Measurements from ENCODE around the gene SNRPA. TPM values are rescaled to one million over a fixed set of nuclear protein-coding genes. Genes with fewer than 3 reads are reported as not detected.
"Not testable (repeated sequence)": the region's sequence is repeated elsewhere in the genome, so short reads cannot be mapped to it uniquely, and the experiment has no call there.

The SNRPA gene
- total RNA-seq, 1 donor: 34.1 TPM

DNA sequence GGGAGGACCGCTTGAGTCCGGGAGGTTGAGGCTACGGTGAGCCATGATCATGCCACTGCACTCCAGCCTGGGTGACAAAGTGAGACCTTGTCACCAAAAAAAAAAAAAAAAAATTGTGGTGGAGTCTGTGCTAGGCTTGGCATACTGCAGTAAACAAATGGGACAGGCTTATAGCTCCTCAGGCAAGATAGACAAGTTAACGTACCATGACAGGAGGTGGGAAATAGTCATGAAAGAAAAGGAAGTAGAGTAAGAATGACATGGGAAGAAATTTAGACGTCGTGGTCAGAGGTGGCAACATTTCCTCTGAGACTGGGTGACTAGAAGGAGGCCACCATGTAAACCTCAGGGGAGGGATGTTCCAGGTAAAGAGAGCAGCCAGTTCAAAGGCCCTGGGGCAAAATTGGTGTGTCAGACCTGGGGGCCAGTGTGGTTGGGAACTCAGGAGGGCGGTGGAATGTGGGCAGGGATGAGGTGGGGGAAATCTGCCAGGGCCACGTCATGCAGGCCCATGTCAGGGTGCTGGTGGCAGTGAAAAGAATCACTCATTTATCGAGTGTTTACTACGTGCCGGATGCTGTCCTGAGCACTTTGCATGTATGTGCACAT is 5.6 kb downstream of the SNRPA start:
- DNase-seq (ENCODE audit: low read depth): no peak
- TF ChIP-seq, protein P1, sequence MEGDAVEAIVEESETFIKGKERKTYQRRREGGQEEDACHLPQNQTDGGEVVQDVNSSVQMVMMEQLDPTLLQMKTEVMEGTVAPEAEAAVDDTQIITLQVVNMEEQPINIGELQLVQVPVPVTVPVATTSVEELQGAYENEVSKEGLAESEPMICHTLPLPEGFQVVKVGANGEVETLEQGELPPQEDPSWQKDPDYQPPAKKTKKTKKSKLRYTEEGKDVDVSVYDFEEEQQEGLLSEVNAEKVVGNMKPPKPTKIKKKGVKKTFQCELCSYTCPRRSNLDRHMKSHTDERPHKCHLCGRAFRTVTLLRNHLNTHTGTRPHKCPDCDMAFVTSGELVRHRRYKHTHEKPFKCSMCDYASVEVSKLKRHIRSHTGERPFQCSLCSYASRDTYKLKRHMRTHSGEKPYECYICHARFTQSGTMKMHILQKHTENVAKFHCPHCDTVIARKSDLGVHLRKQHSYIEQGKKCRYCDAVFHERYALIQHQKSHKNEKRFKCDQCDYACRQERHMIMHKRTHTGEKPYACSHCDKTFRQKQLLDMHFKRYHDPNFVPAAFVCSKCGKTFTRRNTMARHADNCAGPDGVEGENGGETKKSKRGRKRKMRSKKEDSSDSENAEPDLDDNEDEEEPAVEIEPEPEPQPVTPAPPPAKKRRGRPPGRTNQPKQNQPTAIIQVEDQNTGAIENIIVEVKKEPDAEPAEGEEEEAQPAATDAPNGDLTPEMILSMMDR (IDR thresholded peaks at IDR 0.05; ENCODE audit: insufficient read depth, low read depth, low read length): no peak
- no peak overlapping the region for H3K4me3 ChIP-seq (ENCODE audit: low read depth, low read length)

DNA sequence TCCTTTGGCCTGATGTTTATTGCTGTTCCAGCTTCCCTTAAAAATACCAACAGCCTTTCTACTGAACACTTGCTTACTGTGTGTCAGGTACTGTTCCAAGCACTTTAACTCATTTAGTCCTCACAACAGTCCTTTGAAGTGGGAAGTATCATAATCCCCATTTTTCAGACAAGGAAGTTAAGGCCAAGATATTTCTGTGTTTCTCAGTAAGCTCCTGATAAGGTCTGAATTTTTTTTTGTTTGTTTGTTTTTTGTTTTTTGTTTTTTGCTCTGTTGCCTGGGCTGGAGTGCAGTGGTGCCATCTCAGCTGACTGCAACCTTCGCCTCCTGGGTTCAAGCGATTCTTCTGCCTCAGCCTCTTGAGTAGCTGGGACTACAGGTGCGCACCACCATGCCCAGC is 7.5 kb downstream of the SNRPA start:
- no peak for DNase-seq (ENCODE audit: low read depth)
- no peak overlapping the region for H3K4me3 ChIP-seq (ENCODE audit: low read depth, low read length)
- TF ChIP-seq, protein P1 (IDR thresholded peaks at IDR 0.05; ENCODE audit: insufficient read depth, low read depth, low read length): no peak

- TF ChIP-seq, protein P1 (IDR thresholded peaks at IDR 0.05; ENCODE audit: insufficient read depth, low read depth, low read length): no peak
- H3K4me3 ChIP-seq (ENCODE audit: low read depth, low read length): no peak overlapping the region
- no peak for DNase-seq (ENCODE audit: low read depth)
Observed at GRCh38 chr19:40759352-40759751, 8.3 kb downstream of the SNRPA start.

- DNase-seq (ENCODE audit: low read depth): no peak
- TF ChIP-seq, protein P1 (IDR thresholded peaks at IDR 0.05; ENCODE audit: insufficient read depth, low read depth, low read length): no peak
Observed at GRCh38 chr19:40762754-40763470, 11.9 kb downstream of the SNRPA start.

GRCh38 chr19:40763526-40763925 is 12.5 kb downstream of the SNRPA start:
- H3K4me3 ChIP-seq (ENCODE audit: low read depth, low read length): no peak overlapping the region
- DNase-seq (ENCODE audit: low read depth): no peak
- TF ChIP-seq, protein P1 (IDR thresholded peaks at IDR 0.05; ENCODE audit: insufficient read depth, low read depth, low read length): no peak

More at GRCh38 chr19:40762754-40763470, 11.9 kb downstream of the SNRPA start:
- H3K4me3 ChIP-seq (ENCODE audit: low read depth, low read length): no peak overlapping the region

GRCh38 chr19:40763963-40764362 is 13.0 kb downstream of the SNRPA start:
- TF ChIP-seq, protein P1 (IDR thresholded peaks at IDR 0.05; ENCODE audit: insufficient read depth, low read depth, low read length): no peak
- no peak for DNase-seq (ENCODE audit: low read depth)
- no peak overlapping the region for H3K4me3 ChIP-seq (ENCODE audit: low read depth, low read length)

DNA sequence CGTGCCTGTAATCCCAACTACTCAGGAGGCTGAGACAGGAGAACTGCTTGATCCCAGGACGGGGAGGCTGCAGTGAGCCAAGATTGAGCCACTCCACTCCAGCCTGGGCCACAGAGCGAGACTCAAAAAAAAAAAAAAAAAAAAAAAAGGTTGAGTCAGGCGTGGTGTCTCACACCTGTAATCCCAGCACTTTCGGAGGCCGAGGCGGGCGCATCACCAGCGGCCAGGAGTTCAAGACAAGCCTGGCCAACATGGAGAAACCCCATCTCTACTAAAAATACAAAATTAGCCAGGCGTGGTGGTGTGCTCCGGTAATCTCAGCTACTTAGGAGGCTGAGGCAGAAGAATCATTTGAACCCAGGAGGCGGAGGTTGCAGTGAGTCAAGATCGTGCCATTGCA is 15.4 kb downstream of the SNRPA start:
- not testable (repeated sequence) for H3K4me3 ChIP-seq (ENCODE audit: low read depth, low read length); DNase-seq (ENCODE audit: low read depth)

Measured in fibroblast of villous mesenchyme (primary cell).